SKM-1 (cell line): ENCODE results near the gene MRPL36.

Source experiments
- DNase-seq: peaks from one replicate; lab custom pipeline; 2025; ENCODE audit not compliant: unreplicated experiment; lab: John Stamatoyannopoulos, UW

The MRPL36 gene

GRCh38 chr5:1765880-1766235 is 33.8 kb downstream of the MRPL36 start:
- no peak for DNase-seq

DNA sequence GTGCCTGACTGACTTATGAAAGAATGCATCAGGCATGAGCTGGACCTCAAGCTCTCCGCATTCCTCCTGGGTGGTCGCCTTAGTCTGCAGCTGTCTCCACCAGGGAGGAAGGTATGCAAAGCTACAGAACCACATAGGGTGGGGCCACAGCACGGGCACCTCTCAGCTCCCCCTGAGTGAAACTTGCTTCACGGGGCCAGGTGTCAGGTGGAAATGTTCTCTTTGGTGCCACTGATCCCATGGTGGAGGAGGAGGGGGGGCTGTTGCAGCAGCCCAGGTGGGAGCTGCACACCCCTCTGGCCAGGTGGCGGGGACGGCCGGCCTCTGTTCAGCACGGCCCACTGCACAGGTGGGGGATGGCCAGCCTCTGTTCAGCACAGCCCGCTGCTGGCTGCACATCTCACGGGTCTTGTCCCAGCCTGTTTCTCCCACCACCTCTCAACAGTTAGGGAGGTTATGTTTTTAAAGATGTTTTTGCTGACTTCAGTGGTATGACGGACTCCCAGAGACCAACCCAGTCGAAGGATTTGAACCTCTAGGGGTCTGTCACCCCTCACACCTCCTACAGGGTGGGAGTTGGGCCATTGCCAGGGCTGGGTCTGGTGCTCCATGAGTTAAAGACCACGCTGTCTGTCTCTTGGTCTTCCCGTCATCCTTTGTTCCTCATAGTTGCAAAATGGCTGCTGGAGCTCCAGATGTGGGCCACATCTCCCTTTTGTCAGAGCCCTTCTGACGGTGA is 34.3 kb downstream of the MRPL36 start:
- no peak for DNase-seq

- DNase-seq: no peak
Measured at GRCh38 chr5:1764606-1764960, 35.1 kb downstream of the MRPL36 start.

DNA sequence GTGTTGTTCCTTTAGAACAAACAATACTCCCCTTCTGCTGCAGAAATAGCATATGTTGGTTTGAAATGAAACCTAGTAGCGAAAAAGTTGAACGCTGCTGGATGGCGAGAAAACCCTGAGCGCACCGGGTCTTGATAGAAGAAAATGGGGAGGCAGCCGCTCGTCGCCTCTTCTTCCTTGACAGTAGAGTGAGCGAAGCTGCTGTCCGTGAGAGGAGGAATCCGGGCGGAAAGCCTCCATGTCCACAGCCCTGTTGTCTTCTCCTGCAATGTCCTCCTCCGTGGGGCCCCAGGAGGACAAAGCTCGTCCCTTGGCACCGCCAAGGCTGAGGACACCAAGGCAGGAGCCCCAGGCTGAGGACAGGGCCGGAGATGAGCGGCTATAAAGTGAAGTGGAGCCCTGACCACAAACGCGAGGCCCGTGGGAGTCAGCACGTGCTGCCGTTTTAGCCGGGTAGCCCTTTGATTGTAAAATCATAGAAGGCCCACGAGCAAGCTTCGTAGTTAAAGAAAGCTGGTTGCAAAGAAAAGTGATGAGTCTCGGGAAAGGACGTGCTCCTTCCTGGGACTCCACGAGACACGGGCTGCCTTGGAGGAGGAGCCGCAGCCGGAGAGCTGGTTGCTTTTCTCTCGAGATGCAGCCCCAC is 35.6 kb downstream of the MRPL36 start:
- DNase-seq: no peak

GRCh38 chr5:1763548-1763911 is 36.1 kb downstream of the MRPL36 start:
- no peak for DNase-seq

DNA sequence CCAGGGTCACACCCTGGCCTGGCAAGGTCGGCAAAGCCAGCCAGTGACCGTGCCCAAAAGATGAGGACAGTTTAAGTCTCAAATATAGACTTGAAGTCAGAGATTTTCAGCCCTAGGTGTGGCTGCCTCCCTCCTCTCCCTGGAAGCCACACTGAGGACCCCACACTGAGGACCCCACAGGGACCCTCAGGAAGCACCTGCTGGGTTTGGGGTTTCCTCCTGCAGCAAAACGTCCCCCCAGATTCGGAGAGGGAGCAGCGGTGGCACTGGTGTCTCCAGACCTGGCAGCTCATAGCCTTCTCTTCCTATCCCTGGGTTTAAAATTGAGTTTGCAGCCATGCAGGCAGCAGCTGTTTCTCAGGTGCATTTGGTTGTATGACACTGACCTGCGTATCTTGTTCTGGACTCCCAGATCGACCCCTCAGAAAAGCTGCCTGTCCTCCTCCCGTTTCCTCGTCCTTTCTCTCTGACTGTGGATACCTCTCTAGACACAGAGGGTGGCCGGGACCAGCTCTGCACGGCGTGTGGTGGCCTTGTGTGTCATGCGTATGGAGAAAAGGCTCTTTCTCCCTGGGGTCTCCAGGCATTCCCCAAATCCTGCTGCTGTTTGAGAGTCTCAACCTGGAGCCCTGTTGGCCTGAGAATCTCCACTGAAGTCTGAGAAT is 36.6 kb downstream of the MRPL36 start:
- no peak for DNase-seq

GRCh38 chr5:1762121-1762882 is 37.3 kb downstream of the MRPL36 start:
- no peak for DNase-seq

DNA sequence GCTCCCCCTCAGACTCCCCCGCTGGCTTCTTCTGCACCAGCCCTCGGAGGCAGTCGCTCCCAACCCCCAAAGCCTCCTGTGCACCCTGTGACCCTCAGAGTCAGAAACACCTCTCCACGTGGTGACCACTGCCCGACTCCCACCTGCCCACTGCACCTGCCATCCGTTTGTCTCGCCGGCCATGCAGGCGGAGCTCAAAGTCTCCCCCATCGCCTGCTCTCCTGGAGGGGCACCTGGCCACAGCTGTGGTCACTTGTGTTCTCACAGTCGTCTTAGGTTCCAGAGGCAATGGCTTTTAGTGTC is 38.2 kb downstream of the MRPL36 start:
- DNase-seq: no peak

DNA sequence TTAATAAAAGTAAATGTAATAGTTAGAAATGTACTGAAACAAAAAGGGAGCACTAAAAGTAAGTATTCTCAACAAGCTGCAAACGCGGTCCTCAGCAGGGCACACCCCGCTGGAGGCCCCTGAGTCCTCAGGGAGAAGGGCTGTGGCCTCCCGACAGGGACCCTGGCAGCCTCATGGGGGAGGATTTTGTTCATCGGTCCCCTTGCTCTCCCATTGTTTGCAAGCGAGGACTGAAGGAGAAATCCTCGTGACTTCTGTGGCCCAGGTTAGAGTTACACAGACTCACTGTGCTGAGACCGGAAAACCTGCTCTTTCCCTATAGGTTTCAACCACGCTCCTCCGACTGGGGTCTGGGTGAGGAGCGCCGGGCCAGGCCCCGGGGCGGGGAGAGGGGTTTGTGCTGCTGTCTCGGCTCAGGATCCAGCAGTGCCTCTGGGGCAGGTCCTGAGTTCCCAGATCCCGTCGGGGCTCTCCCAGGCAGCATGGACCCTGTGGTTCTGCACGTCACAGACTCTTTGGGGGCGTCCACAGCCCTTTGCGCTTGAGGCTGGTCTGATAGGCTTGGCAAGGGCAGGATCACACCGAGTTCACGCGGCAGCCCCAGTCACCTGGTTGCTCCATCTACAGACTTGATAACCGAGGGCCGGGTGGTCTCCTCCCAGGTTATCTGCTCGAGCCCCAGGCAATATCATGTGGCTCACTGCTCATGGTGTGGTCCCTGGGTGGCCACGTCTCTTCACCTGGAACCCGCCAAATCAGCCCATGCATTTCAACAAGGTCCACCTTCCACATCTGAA is 38.8 kb downstream of the MRPL36 start:
- no peak for DNase-seq

GRCh38 chr5:1760231-1760630 is 39.4 kb downstream of the MRPL36 start:
- DNase-seq: no peak

DNA sequence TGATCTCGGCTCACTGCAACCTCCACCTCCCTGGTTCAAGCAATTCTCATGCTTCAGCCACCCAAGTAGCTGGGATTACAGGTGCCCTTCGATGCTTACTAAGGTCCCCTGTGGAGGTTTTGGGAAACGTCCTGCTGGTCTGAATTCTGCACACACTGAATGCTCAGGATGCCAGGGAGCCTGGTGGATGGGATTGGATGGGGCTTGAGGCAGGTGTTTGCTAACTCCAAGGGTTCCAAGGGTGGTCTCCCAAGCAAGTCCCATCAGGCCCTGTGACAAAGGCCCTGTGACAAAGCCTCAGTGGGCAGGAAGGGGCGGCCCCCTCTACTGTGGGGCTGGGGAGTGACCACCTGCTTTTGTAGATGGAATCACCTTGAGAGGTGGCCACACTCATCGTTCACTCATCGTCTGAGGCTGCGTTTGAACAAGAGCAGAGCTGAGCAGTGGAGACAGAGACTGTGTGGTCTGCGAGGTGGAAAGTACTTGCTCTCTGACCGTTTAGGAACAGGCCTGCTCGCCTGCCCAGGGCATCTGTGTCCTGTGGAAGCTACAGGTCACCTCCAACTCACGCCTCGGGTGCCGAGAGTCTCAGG is 40.2 kb downstream of the MRPL36 start:
- no peak for DNase-seq

- no peak for DNase-seq
Measured at GRCh38 chr5:1758574-1758973, 41.1 kb downstream of the MRPL36 start.

DNA sequence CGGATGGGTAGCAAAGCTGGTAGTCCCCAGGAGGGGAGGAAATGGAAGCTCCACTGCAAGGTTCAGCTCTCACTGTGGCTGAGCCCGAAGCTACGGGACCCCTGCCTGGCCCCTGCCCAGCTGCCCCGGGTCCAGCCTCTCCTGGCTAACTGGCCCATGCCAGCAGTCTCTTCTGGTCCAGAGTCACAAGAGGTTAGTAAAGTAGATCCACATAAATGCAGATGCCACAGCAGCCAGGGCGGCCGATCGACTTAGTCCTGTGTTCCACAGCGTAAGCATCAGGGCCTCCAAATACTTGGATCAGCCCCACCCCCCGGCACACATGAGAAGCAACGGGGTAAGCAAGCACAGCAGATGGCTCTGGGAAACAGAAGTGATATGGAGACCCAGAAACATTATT is 42.1 kb downstream of the MRPL36 start:
- no peak for DNase-seq

GRCh38 chr5:1756481-1756880 is 43.2 kb downstream of the MRPL36 start:
- DNase-seq: no peak

DNA sequence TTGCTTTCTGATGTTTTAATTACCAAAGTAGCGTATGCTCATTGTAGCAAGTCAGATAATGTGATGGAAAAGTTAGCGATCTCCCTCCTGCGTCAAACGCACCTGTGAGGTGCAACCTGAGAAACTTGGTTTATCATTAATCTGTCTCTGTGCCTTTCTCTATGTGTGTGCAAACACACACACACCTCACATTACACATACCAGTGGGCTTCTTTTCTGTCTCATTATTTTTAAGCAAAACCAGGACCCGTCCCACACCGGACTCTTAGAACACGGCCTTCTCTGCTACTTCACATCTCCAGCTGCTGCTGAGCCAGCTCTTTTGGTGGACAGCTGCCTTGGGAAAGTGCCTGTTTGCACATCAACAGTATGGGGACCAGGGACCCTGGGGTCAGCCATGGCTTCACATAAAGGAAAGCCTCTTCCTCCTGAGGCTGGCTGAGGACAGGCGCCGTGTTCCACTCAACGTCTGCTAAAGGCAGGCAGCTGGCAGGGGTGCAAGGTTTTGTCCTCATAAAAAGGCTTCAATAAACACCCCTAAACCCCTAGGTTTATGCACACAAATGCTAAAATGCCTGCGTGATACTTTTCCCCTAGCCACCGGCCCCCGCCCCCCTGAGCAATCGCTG is 44.2 kb downstream of the MRPL36 start:
- no peak for DNase-seq

GRCh38 chr5:1754531-1755220 is 45.0 kb downstream of the MRPL36 start:
- no peak for DNase-seq

- no peak for DNase-seq
Measured at GRCh38 chr5:1753490-1753889, 46.1 kb downstream of the MRPL36 start.

- DNase-seq: no peak
Measured at GRCh38 chr5:1752881-1753280, 46.8 kb downstream of the MRPL36 start.

GRCh38 chr5:1751864-1752822 is 47.5 kb downstream of the MRPL36 start:
- DNase-seq: no peak
